Uterus (tissue), 4 donors: ENCODE data around the gene ZP1. TPM values are rescaled to one million over a fixed set of nuclear protein-coding genes. Genes with fewer than 3 reads are reported as not detected.

ENCODE experiments used
- DNase-seq, 2 donors: peaks; one replicate each; pipeline ENCODE4 v3.0.0-alpha.2; 2019 to 2020
- H3K27ac ChIP-seq, 2 donors: fragments of 200-600 bp; sonication (generic); 1 replicate in 1 of 2; 2 replicates in 1 of 2; pipeline ENCODE4 v1.5.1; 2016 to 2018
- H3K27me3 ChIP-seq, 2 donors: fragments of 200-600 bp; sonication (generic); one replicate each; pipeline ENCODE4 v1.5.1; 2018 to 2019; ENCODE audit warnings: control low read depth in 1 of 2
- H3K36me3 ChIP-seq, 2 donors: fragments of 200-600 bp; sonication (generic); one replicate each; pipeline ENCODE4 v1.5.1; 2019; ENCODE audit warnings: control low read depth in 1 of 2
- H3K4me1 ChIP-seq, 2 donors: fragments of 200-600 bp; sonication (generic); one replicate each; pipeline ENCODE4 v1.5.1; 2018 to 2019; ENCODE audit warnings: control low read depth in 1 of 2
- H3K4me3 ChIP-seq, 2 donors: fragments of 200-600 bp; sonication (generic); 1 replicate in 1 of 2; 2 replicates in 1 of 2; pipeline ENCODE4 v1.5.1; 2018 to 2019; ENCODE audit warnings: mild to moderate bottlenecking in 1 of 2
- H3K9me3 ChIP-seq, 2 donors: fragments of 200-600 bp; sonication (generic); one replicate each; pipeline ENCODE4 v1.5.1; 2019; ENCODE audit warnings: control low read depth in 1 of 2
- POLR2A ChIP-seq, 2 donors: fragments of 450-650 bp; IDR thresholded peaks; one replicate each; pipeline ENCODE4 v1.6.1; 2016; ENCODE audit warnings: antibody characterized with exemption in 2 of 2, mild to moderate bottlenecking in 1 of 2, moderate library complexity in 1 of 2
- intact Hi-C: fragments of 100-400 bp; cut with DNase I; formaldehyde crosslinking; loops from one replicate; pipeline ENCODE4 v1.15.1; 2023; ENCODE audit warnings: low total_unique reads
- total RNA-seq, 4 donors: library from RNA; depleted of rRNA in 3 of 4; stranded (reverse); fragments of >200 nt in 3 of 4; gene quantifications; one replicate each; pipeline versions ENCODE4 v1.1.0 to v1.2.4, GENCODE V29; 2014 to 2023
- TF ChIP-seq, protein P1 (sequence below), 4 experiments: fragments of 200-600 bp in 2 of 4; fragments of 450-650 bp in 2 of 4; sonication (generic) in 2 of 4; IDR thresholded peaks; one replicate each; pipeline ENCODE4 v1.5.1; 2016 to 2019; ENCODE audit warnings: antibody characterized with exemption in 4 of 4, mild to moderate bottlenecking in 2 of 4, moderate library complexity in 1 of 4
- donor health status: DM: yes; HTN: yes; CAD: no.

The ZP1 gene
- total RNA-seq, 4 donors from 2014 or later, result not detected

DNA sequence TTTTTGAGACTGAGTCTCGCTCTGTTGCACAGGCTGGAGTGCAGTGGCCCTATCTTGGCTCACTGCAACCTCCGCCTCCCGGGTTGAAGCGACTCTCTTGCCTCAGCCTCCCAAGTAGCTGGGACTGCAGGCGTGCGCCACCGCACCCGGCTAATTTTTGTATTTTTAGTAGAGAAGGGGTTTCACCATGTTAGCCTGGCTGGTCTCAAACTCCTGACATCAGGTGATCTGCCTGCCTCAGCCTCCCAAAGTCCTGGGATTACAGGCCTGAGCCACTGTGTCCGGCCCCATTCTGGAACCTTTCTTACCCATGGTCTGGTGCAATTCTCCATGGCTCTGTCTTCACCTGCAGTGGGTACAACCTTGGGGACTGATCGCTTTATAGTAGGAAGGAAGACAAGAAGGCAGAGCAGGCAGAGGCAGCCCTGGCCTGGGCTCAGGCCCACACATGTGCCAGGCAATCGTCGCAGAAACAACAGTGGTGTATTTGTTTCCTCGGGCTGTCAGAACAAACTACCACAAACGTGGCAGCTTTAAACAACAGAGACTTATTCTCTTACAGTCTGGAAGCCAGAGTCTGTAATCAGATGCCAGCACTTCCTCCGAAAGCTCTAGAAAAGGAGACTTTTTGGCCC is 7.6 kb upstream of the ZP1 start:
- H3K27ac ChIP-seq, result no peak overlapping the region
- no peak for DNase-seq
- H3K9me3 ChIP-seq, result no peaks in the 10 kb centered on the region
- no peaks in the 10 kb centered on the region for H3K36me3 ChIP-seq
- no peak overlapping the region for H3K4me3 ChIP-seq
- TF ChIP-seq, protein P1, sequence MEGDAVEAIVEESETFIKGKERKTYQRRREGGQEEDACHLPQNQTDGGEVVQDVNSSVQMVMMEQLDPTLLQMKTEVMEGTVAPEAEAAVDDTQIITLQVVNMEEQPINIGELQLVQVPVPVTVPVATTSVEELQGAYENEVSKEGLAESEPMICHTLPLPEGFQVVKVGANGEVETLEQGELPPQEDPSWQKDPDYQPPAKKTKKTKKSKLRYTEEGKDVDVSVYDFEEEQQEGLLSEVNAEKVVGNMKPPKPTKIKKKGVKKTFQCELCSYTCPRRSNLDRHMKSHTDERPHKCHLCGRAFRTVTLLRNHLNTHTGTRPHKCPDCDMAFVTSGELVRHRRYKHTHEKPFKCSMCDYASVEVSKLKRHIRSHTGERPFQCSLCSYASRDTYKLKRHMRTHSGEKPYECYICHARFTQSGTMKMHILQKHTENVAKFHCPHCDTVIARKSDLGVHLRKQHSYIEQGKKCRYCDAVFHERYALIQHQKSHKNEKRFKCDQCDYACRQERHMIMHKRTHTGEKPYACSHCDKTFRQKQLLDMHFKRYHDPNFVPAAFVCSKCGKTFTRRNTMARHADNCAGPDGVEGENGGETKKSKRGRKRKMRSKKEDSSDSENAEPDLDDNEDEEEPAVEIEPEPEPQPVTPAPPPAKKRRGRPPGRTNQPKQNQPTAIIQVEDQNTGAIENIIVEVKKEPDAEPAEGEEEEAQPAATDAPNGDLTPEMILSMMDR (IDR thresholded peaks at IDR 0.05), result no peak
- no peak for TF ChIP-seq POLR2A (IDR thresholded peaks at IDR 0.05)
- H3K27me3 ChIP-seq, result no peaks in the 10 kb centered on the region
- H3K4me1 ChIP-seq, result no peaks in the 10 kb centered on the region
- intact Hi-C loops, result no loop called here

DNA sequence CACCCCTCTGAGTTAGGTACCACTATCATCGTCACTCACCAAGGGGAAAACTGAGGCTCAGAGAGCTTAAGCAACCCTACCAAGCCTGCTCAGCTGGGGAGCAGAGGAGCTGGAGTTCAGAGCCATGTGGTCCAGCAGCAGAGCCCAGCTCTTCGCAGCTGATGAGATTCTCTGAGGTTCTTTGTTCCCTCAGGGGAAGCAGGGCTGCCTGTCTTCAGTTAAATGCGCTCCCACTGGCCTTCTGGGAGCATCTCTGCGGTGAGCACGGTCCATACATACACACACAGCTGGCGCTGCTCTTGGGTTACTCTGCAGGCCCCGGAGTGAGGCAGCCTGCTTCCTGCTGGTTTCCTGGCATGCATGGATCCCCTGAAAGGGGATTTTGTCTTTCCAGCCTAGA is 6.4 kb upstream of the ZP1 start:
- no peak overlapping the region for H3K4me3 ChIP-seq
- no peaks in the 10 kb centered on the region for H3K36me3 ChIP-seq
- DNase-seq, result no peak
- H3K4me1 ChIP-seq, result no peaks in the 10 kb centered on the region
- no peak for TF ChIP-seq POLR2A (IDR thresholded peaks at IDR 0.05)
- TF ChIP-seq, protein P1 (IDR thresholded peaks at IDR 0.05), result no peak
- no peak overlapping the region for H3K27ac ChIP-seq
- intact Hi-C loops, result no loop called here
- no peaks in the 10 kb centered on the region for H3K27me3 ChIP-seq
- H3K9me3 ChIP-seq, result no peaks in the 10 kb centered on the region

DNA sequence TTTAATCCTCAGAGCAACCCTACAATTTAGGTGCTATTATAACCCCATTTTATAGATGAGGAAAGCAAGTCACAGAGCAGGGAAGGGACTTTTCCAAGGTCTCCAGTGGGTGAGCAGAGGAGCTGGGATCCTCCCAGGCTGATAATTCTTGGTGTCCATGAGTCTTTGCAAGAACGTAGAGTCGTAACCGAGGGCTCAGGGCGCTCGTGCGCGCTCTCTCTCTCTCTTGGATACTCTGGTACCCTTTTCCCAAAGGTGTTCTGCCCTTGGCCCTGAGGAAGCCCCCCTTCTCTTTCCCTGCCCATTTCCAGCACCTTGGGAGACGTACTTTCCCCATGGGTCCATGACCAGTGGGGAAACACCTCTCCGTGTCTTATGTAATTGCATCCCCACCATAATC is 5.2 kb upstream of the ZP1 start:
- Histone ChIP-seq H3K4me3 (no peak overlapping the region), H3K36me3 (no peaks in the 10 kb centered on the region), H3K27ac (no peak overlapping the region), H3K9me3 (no peaks in the 10 kb centered on the region), H3K4me1 (no peaks in the 10 kb centered on the region), H3K27me3 (no peaks in the 10 kb centered on the region)
- DNase-seq, result no peak
- TF ChIP-seq, protein P1 (IDR thresholded peaks at IDR 0.05), result no peak
- TF ChIP-seq POLR2A (IDR thresholded peaks at IDR 0.05), result no peak
- intact Hi-C loops, result no loop called here

DNA sequence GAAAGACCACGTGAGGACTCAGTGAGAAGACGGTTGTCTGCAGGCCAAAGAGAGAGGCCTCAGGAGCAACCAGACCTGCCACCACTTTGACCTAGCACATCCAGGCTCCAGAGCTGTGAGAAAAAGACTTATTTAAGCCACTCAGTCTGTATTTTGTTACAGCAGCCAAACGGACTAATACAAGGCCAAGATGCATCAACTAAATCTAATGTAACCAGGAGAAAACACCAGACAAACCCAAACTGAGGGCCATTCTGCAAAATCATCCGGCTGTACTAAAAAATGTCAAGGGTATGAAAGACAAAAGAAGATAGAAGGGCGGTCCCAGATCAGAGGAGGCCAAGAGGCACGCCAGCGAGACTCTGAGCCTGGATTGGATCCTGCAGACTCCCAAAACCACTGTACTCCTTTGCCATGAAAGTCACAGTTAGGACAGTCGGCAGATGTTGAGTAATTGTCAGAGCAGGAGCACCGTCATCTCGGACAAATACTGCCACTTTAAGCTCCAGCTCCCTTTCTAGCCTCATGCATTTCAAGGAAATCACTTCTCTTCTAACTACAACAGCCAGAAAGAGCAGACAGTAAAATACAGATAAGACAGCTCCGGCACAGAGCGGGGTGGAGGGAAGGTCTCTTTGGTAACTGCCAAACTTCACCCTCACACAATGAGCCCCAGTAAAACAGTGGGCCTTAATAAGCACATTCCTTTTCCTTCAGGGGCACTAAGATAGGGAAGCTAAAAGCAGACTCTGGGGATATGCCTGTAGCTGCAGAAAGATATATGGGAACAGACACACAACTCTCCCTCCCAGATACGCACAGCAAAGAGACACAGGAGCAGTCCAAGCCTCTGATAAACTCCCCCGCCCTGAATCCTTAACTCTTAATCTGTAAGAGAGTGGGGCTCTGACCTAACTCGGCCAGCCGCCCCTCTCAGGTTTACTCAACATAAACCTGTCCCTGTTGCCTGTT is 3.5 kb upstream of the ZP1 start:
- intact Hi-C loops, result no loop called here
- Histone ChIP-seq H3K4me1 (no peaks in the 10 kb centered on the region), H3K9me3 (no peaks in the 10 kb centered on the region), H3K36me3 (no peaks in the 10 kb centered on the region), H3K4me3 (no peak overlapping the region), H3K27me3 (no peaks in the 10 kb centered on the region), H3K27ac (no peak overlapping the region)
- TF ChIP-seq, protein P1 (IDR thresholded peaks at IDR 0.05), result no peak
- no peak for TF ChIP-seq POLR2A (IDR thresholded peaks at IDR 0.05)
- DNase-seq, result no peak
